ENCODE measurements around the gene TTC33. TPM values are rescaled to one million over a fixed set of nuclear protein-coding genes. Genes with fewer than 3 reads are reported as not detected.

The TTC33 gene
- total RNA-seq, 1 donor from 2014 or later = 18.5 TPM

GRCh38 chr5:40540301-40540700 is 215.5 kb downstream of the TTC33 start:
- no peak for TF ChIP-seq CTCF (conservative IDR thresholded peaks at IDR 0.05)
- H3K27me3 Mint-ChIP-seq (ENCODE audit: low read depth) = peaks cover 2% of the 10 kb centered on the region
- H3K36me3 Mint-ChIP-seq (ENCODE audit: low read depth) = peaks cover under 1% of the 10 kb centered on the region
- H3K4me3 Mint-ChIP-seq = no peak overlapping the region
- DNase-seq (ENCODE audit: low read depth, low spot score) = no peak
- H3K9me3 Mint-ChIP-seq = peaks cover 11% of the 10 kb centered on the region
- no peaks in the 10 kb centered on the region for H3K4me1 Mint-ChIP-seq
- no peak overlapping the region for H3K27ac Mint-ChIP-seq (ENCODE audit: unreplicated experiment)

GRCh38 chr5:40524677-40525076 is 231.1 kb downstream of the TTC33 start:
- no peaks in the 10 kb centered on the region for H3K36me3 Mint-ChIP-seq (ENCODE audit: low read depth)
- no peak overlapping the region for H3K27ac Mint-ChIP-seq (ENCODE audit: unreplicated experiment)
- peaks cover 2% of the 10 kb centered on the region for H3K27me3 Mint-ChIP-seq (ENCODE audit: low read depth)
- no peak overlapping the region for H3K4me3 Mint-ChIP-seq
- no peak for DNase-seq (ENCODE audit: low read depth, low spot score)
- H3K9me3 Mint-ChIP-seq = peaks cover 7% of the 10 kb centered on the region
- H3K4me1 Mint-ChIP-seq = no peaks in the 10 kb centered on the region
- no peak for TF ChIP-seq CTCF (conservative IDR thresholded peaks at IDR 0.05)

- no peak overlapping the region for H3K27ac Mint-ChIP-seq (ENCODE audit: unreplicated experiment)
- TF ChIP-seq CTCF (conservative IDR thresholded peaks at IDR 0.05) = no peak
- no peaks in the 10 kb centered on the region for H3K4me1 Mint-ChIP-seq
- DNase-seq (ENCODE audit: low read depth, low spot score) = no peak
- H3K36me3 Mint-ChIP-seq (ENCODE audit: low read depth) = no peaks in the 10 kb centered on the region
- H3K27me3 Mint-ChIP-seq (ENCODE audit: low read depth) = peaks cover 2% of the 10 kb centered on the region
- peaks cover 10% of the 10 kb centered on the region for H3K9me3 Mint-ChIP-seq
- no peak overlapping the region for H3K4me3 Mint-ChIP-seq
Observed at GRCh38 chr5:40521925-40522324, 233.8 kb downstream of the TTC33 start.

GRCh38 chr5:40521108-40521785 is 234.5 kb downstream of the TTC33 start:
- H3K4me1 Mint-ChIP-seq = no peaks in the 10 kb centered on the region
- H3K4me3 Mint-ChIP-seq = no peak overlapping the region
- no peaks in the 10 kb centered on the region for H3K36me3 Mint-ChIP-seq (ENCODE audit: low read depth)
- H3K27me3 Mint-ChIP-seq (ENCODE audit: low read depth) = peaks cover 2% of the 10 kb centered on the region
- DNase-seq (ENCODE audit: low read depth, low spot score) = no peak
- H3K9me3 Mint-ChIP-seq = peaks cover 10% of the 10 kb centered on the region
- no peak overlapping the region for H3K27ac Mint-ChIP-seq (ENCODE audit: unreplicated experiment)
- no peak for TF ChIP-seq CTCF (conservative IDR thresholded peaks at IDR 0.05)

- no peak for DNase-seq (ENCODE audit: low read depth, low spot score)
- Mint-ChIP-seq H3K36me3 (ENCODE audit: low read depth) (no peaks in the 10 kb centered on the region), H3K4me1 (no peaks in the 10 kb centered on the region), H3K4me3 (no peak overlapping the region), H3K27ac (ENCODE audit: unreplicated experiment) (no peak overlapping the region), H3K27me3 (ENCODE audit: low read depth) (no peaks in the 10 kb centered on the region), H3K9me3 (peaks cover 7% of the 10 kb centered on the region)
- no peak for TF ChIP-seq CTCF (conservative IDR thresholded peaks at IDR 0.05)
Observed at GRCh38 chr5:40518485-40518917, 237.3 kb downstream of the TTC33 start.

Data from neural crest cell (in vitro differentiated cells).